Measurements from ENCODE around the gene L3MBTL4. TPM values are rescaled to one million over a fixed set of nuclear protein-coding genes. Genes with fewer than 3 reads are reported as not detected.

The L3MBTL4 gene
- total and polyA plus RNA-seq, 10 of the 15 experiments (the other 5 are each of a cell fraction or from before 2014, with no cell fraction given): 1.3 to 8.7 (median 3.8) TPM

DNA sequence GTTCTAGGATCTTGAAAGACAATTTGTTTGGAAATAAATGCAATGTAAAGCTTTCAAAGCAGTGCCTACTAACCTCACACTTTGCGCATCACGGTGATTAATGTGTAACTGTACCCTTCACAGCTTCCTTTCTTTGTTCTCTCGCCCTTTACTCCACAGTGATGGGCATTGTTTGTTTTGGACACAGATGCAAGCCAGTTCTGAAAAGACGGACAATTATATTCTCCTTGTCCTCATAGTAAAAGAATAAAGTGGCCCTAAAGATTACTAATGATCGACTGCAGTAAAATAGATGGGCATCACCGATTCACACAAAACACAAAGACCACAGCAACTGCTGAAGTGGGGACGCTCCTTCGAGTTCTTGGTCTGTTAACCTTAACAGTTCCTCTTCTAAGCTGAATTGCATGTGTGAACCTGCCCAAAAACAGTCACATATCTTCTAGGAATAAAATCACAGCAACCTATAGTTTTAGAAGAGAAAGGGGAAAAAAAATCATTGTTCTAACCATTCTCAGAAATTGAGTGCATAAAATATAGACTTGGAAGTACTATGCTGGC, 7.7 kb downstream of the L3MBTL4 start:
- in situ Hi-C loops (cut with MboI): no loop called here
- TF ChIP-seq HCFC1 (IDR thresholded peaks at IDR 0.05; ENCODE audit: low read length) (no peak), LARP7 (IDR thresholded peaks at IDR 0.05) (no peak), RUNX3 (IDR thresholded peaks at IDR 0.05; ENCODE audit: low read length) (peak; percentile 24; the same call in 1 of the 2 replicates)
- TF ChIP-seq, protein P1, sequence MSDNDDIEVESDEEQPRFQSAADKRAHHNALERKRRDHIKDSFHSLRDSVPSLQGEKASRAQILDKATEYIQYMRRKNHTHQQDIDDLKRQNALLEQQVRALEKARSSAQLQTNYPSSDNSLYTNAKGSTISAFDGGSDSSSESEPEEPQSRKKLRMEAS (IDR thresholded peaks at IDR 0.05; ENCODE audit: low read depth, low read length): no peak
- FAIRE-seq: no peak
- Histone ChIP-seq H3K4me2 (ENCODE audit: control insufficient read depth, insufficient read depth) (peak overlapping the region; percentile 22; the same call in 1 of the 2 replicates), H3K4me1 (ENCODE audit: control insufficient read depth, insufficient read depth, low read length) (peaks cover 10% of the 10 kb centered on the region; the same call in 1 of the 2 replicates), H3K27ac (ENCODE audit: control insufficient read depth, insufficient read depth) (no peak overlapping the region), H3K9ac (ENCODE audit: control insufficient read depth, insufficient read depth, low read length) (no peak overlapping the region), H3K9me3 (replicated peaks; ENCODE audit: control insufficient read depth, insufficient read depth, low read length) (no peaks in the 10 kb centered on the region), H3K36me3 (ENCODE audit: control insufficient read depth in 2 of 2, insufficient read depth in 2 of 2, low read length in 1 of 2) (no peaks in the 10 kb centered on the region), H2AFZ (ENCODE audit: control insufficient read depth, low read depth, low read length) (no peak overlapping the region; the same call in 1 of the 2 replicates), H3K27me3 (replicated peaks in 1 of 2; ENCODE audit: control insufficient read depth in 2 of 2, insufficient read depth in 2 of 2, low read length in 1 of 2) (no peaks in the 10 kb centered on the region), H3K4me3 (no peak overlapping the region), H4K20me1 (ENCODE audit: control insufficient read depth, insufficient read depth) (no peaks in the 10 kb centered on the region), H3K79me2 (ENCODE audit: control insufficient read depth, insufficient read depth, low read length) (no peaks in the 10 kb centered on the region; the same call in 1 of the 2 replicates)
- intact Hi-C loops (cut with micrococcal nuclease; ENCODE audit: unreplicated experiment): no loop called here
- BruUV-seq (replicated peaks): no TSS peak
- SMC1A ChIA-PET (ENCODE audit: uncharacterized antibody, unreplicated experiment): no interaction called here
- WGBS (ENCODE audit: insufficient coverage, insufficient replicate concordance, low lambda C conversion rate, missing lambda C conversion rate): 64% methylated on average over 8 of the region's 8 CpGs
- ATAC-seq: no peak
- POLR2A ChIA-PET: no interaction called here
- no peak for DNase-seq (ENCODE audit: low read depth, low spot score)
- RAD21 ChIA-PET (ENCODE audit: unreplicated experiment): interaction anchor here (0.9 kb wide), 1 partner anchor 48 kb away, joined by 3 read pairs; no protein-coding TSS in a partner anchor
- CTCF ChIA-PET: no interaction called here

DNA sequence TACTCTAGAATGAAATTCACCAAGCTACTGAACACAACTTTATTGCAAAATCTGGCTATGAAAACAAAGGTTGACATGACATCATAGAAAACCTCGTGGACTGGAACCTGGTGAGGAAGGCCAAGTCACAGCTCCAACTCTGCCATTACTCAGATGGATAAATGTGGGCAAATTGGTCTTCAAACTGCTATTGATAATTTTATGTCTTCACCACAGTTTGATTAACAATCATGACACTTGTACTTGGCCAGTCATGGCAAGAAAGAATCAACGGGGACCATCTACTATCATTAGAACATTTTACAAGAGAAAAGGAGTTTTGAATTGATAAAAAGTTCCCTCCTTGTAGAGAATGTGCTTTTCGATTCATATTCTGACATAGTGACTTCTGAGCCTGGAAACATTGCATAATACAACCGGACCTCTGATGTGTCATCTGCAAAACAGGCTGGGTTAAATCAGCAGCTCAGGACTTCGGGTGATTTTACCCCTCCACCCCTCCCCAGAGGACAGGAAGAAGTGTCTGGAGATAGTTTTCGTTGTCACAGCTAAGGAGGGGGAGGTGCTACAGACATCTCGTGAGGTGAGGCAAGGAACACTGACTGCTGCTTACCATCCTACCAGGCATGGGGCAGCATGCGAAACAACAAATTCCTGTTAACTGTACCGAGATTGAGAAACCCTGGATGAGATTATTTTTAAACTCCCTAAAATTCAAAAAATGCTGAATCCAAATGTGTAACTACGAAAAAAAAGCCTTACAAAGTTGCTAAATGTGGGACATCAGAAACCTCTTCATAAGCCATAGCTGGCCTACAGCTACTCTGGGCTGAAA, 8.4 kb downstream of the L3MBTL4 start:
- in situ Hi-C loops (cut with MboI): no loop called here
- Histone ChIP-seq H3K36me3 (ENCODE audit: control insufficient read depth in 2 of 2, insufficient read depth in 2 of 2, low read length in 1 of 2) (no peaks in the 10 kb centered on the region), H3K9ac (ENCODE audit: control insufficient read depth, insufficient read depth, low read length) (no peak overlapping the region), H3K4me1 (ENCODE audit: control insufficient read depth, insufficient read depth, low read length) (peaks cover 10% of the 10 kb centered on the region; the same call in 1 of the 2 replicates), H2AFZ (ENCODE audit: control insufficient read depth, low read depth, low read length) (no peak overlapping the region), H3K4me2 (ENCODE audit: control insufficient read depth, insufficient read depth) (no peak overlapping the region), H4K20me1 (ENCODE audit: control insufficient read depth, insufficient read depth) (no peaks in the 10 kb centered on the region), H3K4me3 (no peak overlapping the region), H3K27ac (ENCODE audit: control insufficient read depth, insufficient read depth) (no peak overlapping the region), H3K27me3 (replicated peaks in 1 of 2; ENCODE audit: control insufficient read depth in 2 of 2, insufficient read depth in 2 of 2, low read length in 1 of 2) (no peaks in the 10 kb centered on the region), H3K9me3 (replicated peaks; ENCODE audit: control insufficient read depth, insufficient read depth, low read length) (no peaks in the 10 kb centered on the region), H3K79me2 (ENCODE audit: control insufficient read depth, insufficient read depth, low read length) (no peaks in the 10 kb centered on the region; the same call in 1 of the 2 replicates)
- ChIA-PET POLR2A (no interaction called here), SMC1A (ENCODE audit: uncharacterized antibody, unreplicated experiment) (no interaction called here), CTCF (no interaction called here), RAD21 (ENCODE audit: unreplicated experiment) (interaction anchor here (0.9 kb wide), 1 partner anchor 47 kb away, joined by 3 read pairs; no protein-coding TSS in a partner anchor)
- intact Hi-C loops (cut with micrococcal nuclease; ENCODE audit: unreplicated experiment): no loop called here
- FAIRE-seq (no peak), DNase-seq (ENCODE audit: low read depth, low spot score) (no peak), ATAC-seq (no peak)
- BruUV-seq (replicated peaks): no TSS peak
- 45% methylated on average over 10 of the region's 10 CpGs for WGBS (ENCODE audit: insufficient coverage, insufficient replicate concordance, low lambda C conversion rate, missing lambda C conversion rate)
- no peak for TF ChIP-seq SIX5 (IDR thresholded peaks at IDR 0.05; ENCODE audit: low read depth, low read length, severe bottlenecking)
- no peak for TF ChIP-seq IKZF2 (IDR thresholded peaks at IDR 0.05)
- TF ChIP-seq RUNX3 (IDR thresholded peaks at IDR 0.05; ENCODE audit: low read length): no peak
- TF ChIP-seq TCF7 (IDR thresholded peaks at IDR 0.05; ENCODE audit: borderline replicate concordance): no peak
- TF ChIP-seq CREB1 (IDR thresholded peaks at IDR 0.05; ENCODE audit: low read depth): no peak
- TF ChIP-seq, protein P2, sequence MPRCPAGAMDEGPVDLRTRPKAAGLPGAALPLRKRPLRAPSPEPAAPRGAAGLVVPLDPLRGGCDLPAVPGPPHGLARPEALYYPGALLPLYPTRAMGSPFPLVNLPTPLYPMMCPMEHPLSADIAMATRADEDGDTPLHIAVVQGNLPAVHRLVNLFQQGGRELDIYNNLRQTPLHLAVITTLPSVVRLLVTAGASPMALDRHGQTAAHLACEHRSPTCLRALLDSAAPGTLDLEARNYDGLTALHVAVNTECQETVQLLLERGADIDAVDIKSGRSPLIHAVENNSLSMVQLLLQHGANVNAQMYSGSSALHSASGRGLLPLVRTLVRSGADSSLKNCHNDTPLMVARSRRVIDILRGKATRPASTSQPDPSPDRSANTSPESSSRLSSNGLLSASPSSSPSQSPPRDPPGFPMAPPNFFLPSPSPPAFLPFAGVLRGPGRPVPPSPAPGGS (IDR thresholded peaks at IDR 0.05; ENCODE audit: borderline replicate concordance, insufficient read depth, low read depth, low read length, poor library complexity, severe bottlenecking): no peak
- no peak for TF ChIP-seq SMAD1 (IDR thresholded peaks at IDR 0.05; ENCODE audit: low read depth, partially characterized antibody)
- TF ChIP-seq, protein P3, sequence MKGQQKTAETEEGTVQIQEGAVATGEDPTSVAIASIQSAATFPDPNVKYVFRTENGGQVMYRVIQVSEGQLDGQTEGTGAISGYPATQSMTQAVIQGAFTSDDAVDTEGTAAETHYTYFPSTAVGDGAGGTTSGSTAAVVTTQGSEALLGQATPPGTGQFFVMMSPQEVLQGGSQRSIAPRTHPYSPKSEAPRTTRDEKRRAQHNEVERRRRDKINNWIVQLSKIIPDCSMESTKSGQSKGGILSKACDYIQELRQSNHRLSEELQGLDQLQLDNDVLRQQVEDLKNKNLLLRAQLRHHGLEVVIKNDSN (IDR thresholded peaks at IDR 0.05; ENCODE audit: borderline replicate concordance, extremely low read length, insufficient read depth, low read depth, low read length): no peak
- no peak for TF ChIP-seq MTA2 (IDR thresholded peaks at IDR 0.05; ENCODE audit: low read depth)
- no peak for TF ChIP-seq BACH1 (IDR thresholded peaks at IDR 0.05; ENCODE audit: borderline replicate concordance)
- no peak for TF ChIP-seq BCL11A (IDR thresholded peaks at IDR 0.05; ENCODE audit: low read depth, low read length)
